Urinary bladder (tissue), 4 donors: ENCODE measurements around the gene ERC2. TPM values are rescaled to one million over a fixed set of nuclear protein-coding genes. Genes with fewer than 3 reads are reported as not detected.

Source experiments
- DNase-seq: peaks from one replicate; pipeline ENCODE4 v3.0.0-alpha.2; 2015; ENCODE audit errors: extremely low spot score
- H3K27ac ChIP-seq: one replicate; pipeline ENCODE4 v1.5.1; 2013; ENCODE audit warnings: low read depth, mild to moderate bottlenecking, moderate library complexity
- H3K36me3 ChIP-seq: one replicate; pipeline ENCODE4 v1.6.1; 2013; ENCODE audit warnings: mild to moderate bottlenecking, moderate library complexity; ENCODE audit not compliant: insufficient read depth
- H3K4me1 ChIP-seq: one replicate; pipeline ENCODE4 v1.6.1; 2013; ENCODE audit warnings: mild to moderate bottlenecking, moderate library complexity; ENCODE audit not compliant: insufficient read depth
- H3K4me3 ChIP-seq: one replicate; pipeline ENCODE4 v1.5.1; 2013; ENCODE audit warnings: low read depth, low read length
- WGBS: extraction: QIAGEN DNeasy Blood & Tissue Kit; methylation state at CpG from one replicate; pipeline ENCODE4 v1.1.7; 2013; 5-methylcytosine and 5-hydroxymethylcytosine counted together
- polyA plus RNA-seq: library from polyadenylated mRNA; stranded (reverse); fragments of 200-250 nt; gene quantifications from one replicate; pipeline ENCODE4 v1.2.3, GENCODE V29; 2013
- total RNA-seq: library from RNA; depleted of rRNA; stranded (reverse); fragments of >200 nt; gene quantifications from one replicate; pipeline ENCODE4 v1.2.3, GENCODE V29; 2014
- donor health status: healthy with polysubstance abuse.
- donor health status: healthy.

Gene ERC2
- total and polyA plus RNA-seq, 2 donors: 0.49 to 3.0 TPM

DNA sequence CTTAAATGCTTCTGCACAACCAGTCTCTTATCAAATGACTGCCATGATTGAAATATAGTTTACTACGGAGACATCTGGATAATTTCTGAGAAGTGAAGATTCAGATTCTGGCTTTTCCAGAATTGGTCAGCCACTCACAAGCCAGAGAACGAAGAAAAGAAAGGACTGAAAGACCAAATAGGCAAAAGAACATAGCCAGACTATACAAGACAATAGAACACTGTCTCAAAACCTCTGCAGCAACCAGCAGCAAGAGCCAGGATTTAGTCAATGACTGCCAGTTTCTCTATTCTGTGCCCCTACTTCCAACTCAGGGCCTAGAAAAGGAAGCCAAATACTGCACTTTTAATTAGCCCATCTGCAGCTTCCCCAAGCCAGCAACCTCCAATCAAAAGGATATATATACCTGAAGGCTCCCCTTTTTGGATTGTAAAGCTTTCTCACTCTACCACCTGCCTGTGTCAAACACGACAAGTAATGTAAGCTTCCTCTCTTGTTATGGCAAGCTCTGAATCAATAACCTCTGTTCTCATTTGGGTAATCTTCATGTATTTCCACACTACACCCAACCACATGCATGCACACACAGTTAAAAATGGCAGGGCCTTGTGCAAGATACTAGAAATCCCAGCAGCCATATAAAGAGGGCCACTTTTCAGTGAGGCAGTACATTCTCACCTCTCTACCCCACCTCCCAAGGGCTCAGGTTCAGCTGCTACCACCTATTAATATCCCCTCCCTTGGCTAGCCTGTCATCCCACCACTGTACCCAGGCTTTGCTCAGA lies 97.1 kb downstream of the ERC2 start:
- Histone ChIP-seq H3K27ac (no peak overlapping the region), H3K36me3 (no peaks in the 10 kb centered on the region), H3K4me1 (no peaks in the 10 kb centered on the region), H3K4me3 (no peak overlapping the region)
- no peak for DNase-seq
- WGBS: 63% methylated on average over 3 of the region's 3 CpGs

DNA sequence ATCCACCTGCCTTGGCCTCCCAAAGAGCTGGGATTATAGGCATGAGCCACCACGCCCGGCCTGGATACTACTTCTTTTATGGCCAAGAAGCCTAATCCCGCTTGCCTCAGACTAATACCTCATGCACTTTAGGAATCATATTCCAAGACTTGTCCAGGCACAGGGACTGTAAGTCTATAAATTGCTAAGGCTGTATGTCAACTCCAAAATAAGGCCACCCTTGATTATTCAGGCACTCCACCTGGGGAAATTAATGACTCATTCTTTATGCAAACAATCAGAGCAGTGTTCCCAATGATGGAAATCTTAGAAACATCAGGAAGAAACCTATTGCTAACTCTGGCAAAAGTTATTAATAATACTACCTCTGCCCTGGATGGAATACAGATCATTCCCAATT lies 98.4 kb downstream of the ERC2 start:
- Histone ChIP-seq H3K36me3 (no peaks in the 10 kb centered on the region), H3K4me3 (no peak overlapping the region), H3K4me1 (no peaks in the 10 kb centered on the region), H3K27ac (no peak overlapping the region)
- WGBS: 86% methylated on average over 3 of the region's 3 CpGs
- DNase-seq: no peak

- H3K4me1 ChIP-seq: no peaks in the 10 kb centered on the region
- no peak overlapping the region for H3K4me3 ChIP-seq
- H3K36me3 ChIP-seq: no peaks in the 10 kb centered on the region
- no peak overlapping the region for H3K27ac ChIP-seq
- 73% methylated on average over 4 of the region's 4 CpGs for WGBS
- DNase-seq: no peak
Observed at GRCh38 chr3:56368846-56369245, 99.4 kb downstream of the ERC2 start.

GRCh38 chr3:56366641-56367162 lies 101.6 kb downstream of the ERC2 start:
- Histone ChIP-seq H3K27ac (no peak overlapping the region), H3K36me3 (no peaks in the 10 kb centered on the region), H3K4me1 (no peaks in the 10 kb centered on the region), H3K4me3 (no peak overlapping the region)
- DNase-seq: no peak
- WGBS: 54% methylated on average over 4 of the region's 4 CpGs

- WGBS: 54% methylated on average over 4 of the region's 4 CpGs
- H3K4me1 ChIP-seq: no peaks in the 10 kb centered on the region
Observed at GRCh38 chr3:56365905-56366640, 102.2 kb downstream of the ERC2 start.

DNA sequence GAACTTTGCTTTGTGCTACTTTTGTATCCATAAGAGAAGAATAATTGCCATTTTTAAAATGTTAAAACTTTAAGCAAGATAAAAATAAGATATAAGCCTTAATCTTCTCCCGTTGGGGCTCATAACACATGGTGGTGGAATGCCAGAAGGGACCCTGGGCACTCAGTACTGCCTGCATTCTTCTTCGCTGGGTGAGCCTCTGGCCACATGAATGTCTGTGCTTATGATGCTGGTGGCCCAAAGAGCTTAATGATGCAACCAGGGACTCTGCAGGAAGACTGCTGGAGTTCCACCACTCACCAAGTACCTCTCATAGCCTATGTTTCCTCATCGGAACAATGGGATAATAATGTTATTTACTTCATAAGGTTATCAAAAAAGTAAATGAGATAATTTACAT lies 103.6 kb downstream of the ERC2 start:
- DNase-seq: no peak
- Histone ChIP-seq H3K27ac (no peak overlapping the region), H3K4me1 (no peaks in the 10 kb centered on the region), H3K36me3 (no peaks in the 10 kb centered on the region), H3K4me3 (no peak overlapping the region)
- 80% methylated on average over 3 of the region's 3 CpGs for WGBS

More at GRCh38 chr3:56365905-56366640, 102.2 kb downstream of the ERC2 start:
- no peak for DNase-seq
- no peak overlapping the region for H3K27ac ChIP-seq
- no peak overlapping the region for H3K4me3 ChIP-seq
- H3K36me3 ChIP-seq: no peaks in the 10 kb centered on the region

GRCh38 chr3:56363720-56364119 lies 104.5 kb downstream of the ERC2 start:
- Histone ChIP-seq H3K27ac (no peak overlapping the region), H3K4me3 (no peak overlapping the region), H3K36me3 (no peaks in the 10 kb centered on the region), H3K4me1 (no peaks in the 10 kb centered on the region)
- no peak for DNase-seq
- 67% methylated on average over 1 of the region's 1 CpG for WGBS

DNA sequence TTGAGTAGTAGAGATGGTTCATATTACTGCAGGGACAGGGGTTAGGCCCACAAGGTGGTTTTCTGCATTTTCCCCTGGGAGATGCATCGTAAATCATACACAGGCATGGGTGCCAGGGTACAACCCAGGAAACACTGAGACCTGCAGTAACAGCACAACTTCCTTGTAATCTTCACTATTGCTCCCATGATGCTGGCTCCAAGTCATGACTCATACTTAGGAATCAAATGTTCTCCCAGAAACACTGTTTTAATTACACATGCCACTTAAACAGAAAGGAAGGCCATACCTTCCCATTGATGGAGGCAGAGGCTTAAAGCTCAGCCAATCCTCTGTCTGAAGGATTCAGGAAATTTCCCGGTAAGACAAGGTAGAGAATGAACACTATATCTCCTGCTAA lies 106.5 kb downstream of the ERC2 start:
- no peak overlapping the region for H3K4me3 ChIP-seq
- WGBS: 90% methylated on average over 2 of the region's 2 CpGs

DNA sequence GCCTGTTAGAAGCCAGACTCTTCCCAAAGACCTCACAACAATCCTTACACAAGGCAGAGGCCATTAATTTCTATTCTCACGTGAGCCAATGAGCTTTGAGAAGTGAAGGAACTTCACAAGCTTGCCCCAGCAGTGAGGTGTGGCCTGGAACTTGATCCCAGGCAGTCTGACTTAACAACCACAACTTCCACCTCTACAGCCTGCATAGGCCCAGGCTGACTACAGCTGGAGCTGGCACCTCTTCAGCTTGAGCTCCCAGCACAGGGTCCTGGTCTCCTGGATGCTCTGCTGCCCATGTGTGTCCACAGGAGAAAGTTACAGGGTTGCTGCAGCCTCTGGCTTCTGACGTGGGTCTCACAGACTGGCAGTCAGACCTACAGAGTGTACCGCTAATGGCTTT lies 111.0 kb downstream of the ERC2 start:
- Histone ChIP-seq H3K36me3 (no peaks in the 10 kb centered on the region), H3K4me3 (no peak overlapping the region), H3K27ac (no peak overlapping the region), H3K4me1 (no peaks in the 10 kb centered on the region)
- no peak for DNase-seq
- WGBS: 64% methylated on average over 3 of the region's 3 CpGs

More for the DNA sequence above, 106.5 kb downstream of the ERC2 start:
- no peak overlapping the region for H3K27ac ChIP-seq
- no peak for DNase-seq
- no peaks in the 10 kb centered on the region for H3K36me3 ChIP-seq
- H3K4me1 ChIP-seq: no peaks in the 10 kb centered on the region

DNA sequence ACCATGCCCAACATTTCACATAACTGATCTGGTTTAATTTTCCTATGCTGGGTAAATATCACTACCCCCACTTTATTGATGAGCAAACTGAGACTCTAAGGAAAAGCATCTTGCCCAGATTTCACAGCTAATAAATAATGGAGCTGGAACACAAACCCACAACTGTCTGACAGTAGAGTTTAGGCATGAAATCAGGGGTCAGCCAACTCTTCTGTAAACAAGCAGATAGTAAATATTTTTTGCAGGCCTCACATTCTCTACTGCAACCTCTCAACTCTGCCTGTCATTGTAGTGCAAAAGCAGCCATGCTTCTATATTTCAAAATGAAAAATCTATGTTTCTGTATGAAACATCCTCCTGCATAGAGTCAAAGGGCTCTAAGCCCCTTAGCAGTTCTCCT lies 111.5 kb downstream of the ERC2 start:
- Histone ChIP-seq H3K36me3 (no peaks in the 10 kb centered on the region), H3K4me3 (no peak overlapping the region), H3K4me1 (no peaks in the 10 kb centered on the region), H3K27ac (no peak overlapping the region)
- no peak for DNase-seq

DNA sequence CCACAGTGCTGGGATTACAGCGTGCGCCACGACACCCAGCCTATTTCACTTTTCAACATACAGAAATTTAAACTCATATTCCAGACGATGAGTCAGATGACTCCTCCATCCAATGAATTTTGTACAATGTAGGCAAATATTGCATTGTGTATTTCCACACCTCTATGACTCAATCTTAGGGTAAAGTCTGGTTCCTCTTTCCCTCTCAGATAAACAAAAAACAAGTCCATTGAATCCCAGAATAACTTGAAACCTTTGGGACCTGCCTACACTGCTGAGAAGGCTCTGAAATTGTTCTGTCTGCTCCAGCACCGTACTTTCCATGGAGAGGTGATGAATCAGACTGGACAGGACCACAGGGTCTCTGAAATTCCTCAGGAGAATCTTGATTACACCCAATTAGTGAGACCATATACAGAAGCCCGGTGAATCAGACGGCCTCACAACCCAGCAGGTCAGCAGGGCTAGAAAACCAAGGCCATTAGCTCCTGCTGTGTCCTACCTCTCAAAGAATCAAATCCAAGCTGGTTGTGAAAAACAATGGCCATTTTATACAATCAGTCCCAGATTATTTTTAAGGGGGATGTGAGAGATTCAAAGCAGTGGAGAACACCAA lies 112.6 kb downstream of the ERC2 start:
- 77% methylated on average over 7 of the region's 7 CpGs for WGBS
- DNase-seq: no peak
- no peak overlapping the region for H3K27ac ChIP-seq
- H3K4me1 ChIP-seq: no peaks in the 10 kb centered on the region
- H3K4me3 ChIP-seq: no peak overlapping the region
- H3K36me3 ChIP-seq: no peaks in the 10 kb centered on the region

GRCh38 chr3:56351537-56351936 lies 116.7 kb downstream of the ERC2 start:
- Histone ChIP-seq H3K4me1 (no peaks in the 10 kb centered on the region), H3K36me3 (no peaks in the 10 kb centered on the region), H3K27ac (no peak overlapping the region), H3K4me3 (no peak overlapping the region)
- DNase-seq: no peak
- WGBS: 66% methylated on average over 1 of the region's 1 CpG

DNA sequence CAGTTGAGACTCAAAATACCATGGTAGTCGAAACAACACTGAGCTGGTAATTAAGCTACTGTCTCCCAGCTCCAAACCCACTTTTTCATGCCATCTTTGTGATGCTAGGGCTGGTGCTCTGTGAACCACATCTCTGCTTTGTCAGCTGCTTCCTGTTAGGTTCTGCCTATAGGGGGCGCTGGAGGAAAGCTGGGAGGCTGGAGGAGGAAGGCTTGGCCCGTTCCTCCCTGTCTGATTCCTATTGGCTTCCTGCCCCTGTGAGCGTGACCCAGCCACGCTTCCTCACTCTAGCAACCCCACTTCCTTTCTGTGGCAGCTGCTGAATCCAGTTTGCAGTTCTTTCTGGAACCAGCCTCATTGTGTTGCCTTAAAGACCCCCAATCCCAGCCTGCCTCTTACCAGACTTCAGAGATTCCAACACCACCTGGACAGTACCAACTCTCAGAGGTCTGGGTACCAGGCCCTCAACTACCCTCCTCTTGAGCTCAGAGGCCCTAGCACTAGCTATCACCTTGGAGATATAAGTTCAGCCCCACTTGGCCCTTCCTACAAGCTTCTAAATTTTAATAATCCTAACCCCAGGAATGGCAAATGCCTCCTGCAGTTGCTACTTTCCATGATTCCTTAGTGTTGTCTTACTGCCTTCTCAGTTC lies 120.9 kb downstream of the ERC2 start:
- no peak for DNase-seq
- H3K4me3 ChIP-seq: no peak overlapping the region
- WGBS: 34% methylated on average over 5 of the region's 5 CpGs
- no peaks in the 10 kb centered on the region for H3K4me1 ChIP-seq
- no peaks in the 10 kb centered on the region for H3K36me3 ChIP-seq
- no peak overlapping the region for H3K27ac ChIP-seq
